IPS DF 19.7 (cell line): ENCODE results near the gene FLT3LG.
A peak's percentile ranks its signal among the peaks of the same experiment; 100 is the strongest.
"Not testable (repeated sequence)": the region's sequence is repeated elsewhere in the genome, so short reads cannot be mapped to it uniquely, and the experiment has no call there.

Experiments used
- DNase-seq: peaks from one replicate; pipeline ENCODE4 v3.0.0-alpha.2; 2013; ENCODE audit warnings: low read depth, low spot score

FLT3LG gene

DNA sequence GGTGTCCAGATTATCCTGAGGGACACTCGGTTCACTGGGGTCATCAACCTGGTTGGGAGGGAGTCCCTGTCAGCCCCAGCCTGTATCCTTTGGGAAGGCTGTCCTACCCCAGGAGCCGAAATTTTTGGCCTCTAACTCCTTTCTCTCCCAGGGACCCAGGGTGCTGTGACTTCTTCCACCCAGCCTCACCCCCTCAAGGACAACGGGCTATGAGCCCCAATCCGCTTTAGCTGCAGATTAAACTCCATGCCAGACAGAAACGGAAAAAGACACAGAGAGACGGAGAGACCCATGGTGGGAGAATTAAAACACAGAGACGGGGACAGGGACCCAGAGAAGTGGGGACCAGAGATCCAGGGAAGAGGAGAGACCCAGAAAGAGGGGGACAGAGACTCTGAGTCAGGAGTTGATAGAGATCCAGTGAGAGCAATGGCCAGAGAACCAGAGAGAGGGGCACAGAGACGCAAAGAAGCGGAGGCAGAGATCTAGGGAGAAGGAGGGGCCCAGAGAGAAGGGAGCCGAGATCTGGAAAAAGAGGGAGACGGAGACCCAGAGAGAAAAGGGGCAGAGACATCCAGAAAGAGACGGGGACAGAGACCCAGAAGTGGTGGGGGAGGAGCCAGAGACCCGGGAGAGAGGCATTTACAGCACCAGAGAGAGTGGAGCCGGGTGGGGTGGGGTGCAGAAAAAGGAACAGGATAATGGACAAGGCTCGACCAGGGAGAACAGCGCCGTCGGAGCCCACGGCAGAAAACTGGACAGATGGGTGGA, 33.4 kb upstream of the FLT3LG start:
- no peak for DNase-seq

DNA sequence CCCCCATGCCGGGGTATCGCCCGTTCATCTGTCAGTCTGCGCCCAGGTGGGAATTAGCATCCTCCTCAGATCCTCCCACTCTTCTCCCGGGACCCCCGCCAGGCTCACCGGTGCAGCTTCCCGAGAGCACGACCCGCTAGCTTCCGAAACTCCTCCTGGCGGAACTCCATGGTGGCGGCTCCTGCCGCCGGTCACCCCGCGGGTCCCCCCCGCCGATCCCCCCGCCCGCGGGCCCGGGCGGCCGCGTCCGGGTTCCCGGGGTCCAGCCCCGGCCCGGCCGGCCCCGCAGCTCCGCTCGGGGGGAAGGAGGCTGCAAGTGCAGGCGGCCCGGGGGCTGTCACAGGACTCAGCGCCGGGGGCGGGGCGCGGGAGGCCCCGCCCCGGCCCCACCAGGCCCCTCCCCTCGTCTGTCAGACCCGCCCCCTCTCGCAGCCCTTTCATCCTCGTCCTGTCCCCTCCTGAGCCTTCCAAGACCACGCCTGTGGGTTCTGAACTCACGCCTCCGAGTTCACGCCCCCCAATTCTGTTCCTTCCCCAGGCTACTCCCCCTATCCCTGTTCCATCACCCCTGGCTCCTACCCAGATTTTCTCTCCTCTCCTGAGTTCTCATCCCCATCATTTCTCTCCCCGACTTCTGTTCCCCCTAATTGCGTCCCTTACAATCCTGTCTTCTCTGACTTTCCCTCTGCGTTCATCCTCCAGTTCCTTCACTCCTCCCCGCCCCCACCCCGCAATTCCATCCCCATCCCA, 32.6 kb upstream of the FLT3LG start, which contains the start of gene SLC17A7:
SLC17A7 (minus strand) TSS at position 318 of the 750 bp plus-strand sequence; CDS start at position 170, 148 bp downstream.
- DNase-seq: no peak

DNA sequence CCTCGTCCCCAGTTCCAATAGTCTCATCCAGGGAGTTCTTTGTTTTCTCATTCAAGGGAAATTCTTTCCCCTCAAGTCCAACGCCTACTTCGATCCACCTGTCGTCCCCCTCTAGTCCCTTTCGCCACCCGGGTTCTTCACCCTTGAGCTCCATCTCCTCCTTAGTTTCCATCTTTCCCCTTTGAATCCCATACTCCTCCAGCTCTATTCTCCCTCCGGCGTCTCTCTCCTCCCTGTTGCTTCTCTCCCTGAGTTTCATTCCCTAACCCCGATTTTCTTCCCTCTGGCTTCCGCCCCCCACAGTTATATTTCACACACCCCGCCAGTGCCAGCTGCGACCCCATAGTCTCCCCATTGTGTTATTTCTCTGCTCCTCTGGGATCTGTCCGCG, 32.1 kb upstream of the FLT3LG start:
- DNase-seq: no peak

DNA sequence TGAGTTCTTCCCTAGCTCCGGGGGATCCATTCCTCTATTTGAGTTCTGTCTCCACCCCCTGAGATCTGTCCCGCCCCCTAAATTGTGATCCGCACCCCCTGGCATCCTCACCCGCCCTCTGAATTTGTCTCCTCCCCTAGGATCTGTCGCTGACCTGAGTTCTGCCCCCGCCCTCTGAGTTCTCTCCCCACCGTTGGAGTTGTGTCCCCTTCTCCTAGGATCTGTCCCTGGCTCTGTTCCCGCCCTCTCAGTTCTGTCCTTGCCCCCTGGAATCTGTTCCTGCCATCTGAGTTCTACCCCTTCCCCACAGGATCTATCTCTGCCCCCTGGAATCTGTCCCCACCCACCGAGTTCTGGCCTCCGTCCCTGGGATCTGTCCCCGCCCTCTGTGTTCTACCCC, 31.7 kb upstream of the FLT3LG start:
- DNase-seq: no peak

DNA sequence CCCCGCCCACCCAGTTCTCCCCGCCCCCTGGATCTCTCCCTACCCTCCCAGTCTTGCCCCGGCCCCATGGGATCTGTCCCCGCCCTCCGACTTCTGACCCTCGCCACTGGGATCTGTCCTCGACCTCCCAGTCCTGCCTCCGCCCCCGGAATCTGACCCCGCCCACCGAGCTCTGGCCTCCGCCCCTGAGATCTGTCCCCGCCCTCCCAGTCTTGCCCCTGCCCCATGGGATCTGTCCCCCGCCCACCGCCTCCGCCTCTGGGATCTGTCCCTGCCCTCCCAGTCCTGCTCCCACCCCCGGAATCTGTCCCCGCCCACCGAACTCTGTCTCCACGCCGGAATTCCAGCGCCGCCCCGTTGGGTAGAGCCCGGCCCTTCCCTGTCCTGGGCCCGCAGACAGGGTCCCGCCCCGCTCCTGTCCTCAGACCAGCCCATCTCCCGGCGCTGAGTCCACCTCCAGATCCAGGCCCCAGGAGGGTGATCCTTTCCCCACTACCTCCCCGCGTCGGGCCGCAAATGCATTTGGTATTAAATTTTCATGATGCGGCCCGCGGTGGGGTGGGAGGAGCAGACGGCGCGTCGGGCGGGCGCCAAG, 31.1 kb upstream of the FLT3LG start:
- DNase-seq: peak; percentile 74

DNA sequence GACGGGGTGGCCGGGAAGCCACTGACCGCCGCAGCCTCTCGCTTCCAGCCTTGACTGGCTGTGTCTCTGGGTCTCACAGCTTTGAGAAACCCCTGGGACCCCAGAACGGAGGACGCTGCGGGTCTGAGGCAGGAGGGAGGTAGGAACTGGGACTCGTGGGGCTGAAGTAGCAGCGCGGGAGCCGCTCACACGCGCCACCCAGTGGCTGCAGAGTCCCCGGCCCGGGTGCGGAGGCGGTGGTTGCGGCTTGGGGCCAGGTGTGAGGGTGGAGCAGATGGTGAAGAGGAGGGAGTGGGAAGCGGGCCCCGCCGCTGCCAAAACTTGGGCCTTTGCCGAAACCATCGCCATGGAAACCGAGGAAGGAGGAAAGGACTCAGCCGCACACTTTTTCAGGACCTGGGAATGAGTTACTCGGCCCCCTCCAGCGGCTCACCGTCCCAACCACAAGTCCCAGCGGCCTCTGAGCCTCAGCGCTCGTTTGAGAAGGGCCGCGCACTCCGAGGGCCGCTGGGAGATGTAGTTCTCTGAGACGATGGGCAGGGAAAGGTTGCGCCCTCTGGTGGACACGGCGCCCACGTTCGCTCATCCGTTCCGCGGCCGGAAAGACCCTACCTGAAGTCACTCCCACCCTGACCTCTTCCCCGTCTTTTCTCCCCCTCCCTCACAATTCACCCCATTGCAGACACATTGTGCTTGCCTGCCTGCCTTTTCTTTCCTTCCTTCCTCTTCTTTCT, 30.5 kb upstream of the FLT3LG start:
- DNase-seq: no peak

DNA sequence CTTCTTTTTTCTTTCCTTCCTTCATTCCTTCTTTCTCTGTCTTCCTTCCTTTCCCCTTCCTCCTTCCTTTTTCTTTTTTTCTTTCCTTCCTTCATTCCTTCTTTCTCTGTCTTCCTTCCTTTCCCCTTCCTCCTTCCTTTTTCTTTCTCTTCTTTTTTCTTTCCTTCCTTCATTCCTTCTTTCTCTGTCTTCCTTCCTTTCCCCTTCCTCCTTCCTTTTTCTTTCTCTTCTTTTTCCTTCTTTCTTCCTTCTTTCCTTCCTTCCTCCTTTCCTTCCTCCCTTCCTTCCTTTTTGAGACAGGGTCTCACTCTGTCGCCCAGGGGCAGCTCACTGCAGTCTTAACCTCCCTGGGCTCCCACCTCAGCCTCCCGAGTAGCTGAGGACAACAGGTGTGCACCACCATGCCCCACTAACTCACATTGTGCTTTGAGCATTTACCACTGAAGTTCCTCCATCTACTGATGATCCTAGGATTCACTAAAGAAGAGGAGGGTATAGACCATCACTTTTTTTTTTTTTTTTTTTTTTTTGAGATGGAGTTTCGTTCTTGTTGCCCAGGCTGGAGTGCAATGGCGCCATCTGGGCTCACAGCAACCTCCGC, 29.8 kb upstream of the FLT3LG start:
- not testable (repeated sequence) for DNase-seq

DNA sequence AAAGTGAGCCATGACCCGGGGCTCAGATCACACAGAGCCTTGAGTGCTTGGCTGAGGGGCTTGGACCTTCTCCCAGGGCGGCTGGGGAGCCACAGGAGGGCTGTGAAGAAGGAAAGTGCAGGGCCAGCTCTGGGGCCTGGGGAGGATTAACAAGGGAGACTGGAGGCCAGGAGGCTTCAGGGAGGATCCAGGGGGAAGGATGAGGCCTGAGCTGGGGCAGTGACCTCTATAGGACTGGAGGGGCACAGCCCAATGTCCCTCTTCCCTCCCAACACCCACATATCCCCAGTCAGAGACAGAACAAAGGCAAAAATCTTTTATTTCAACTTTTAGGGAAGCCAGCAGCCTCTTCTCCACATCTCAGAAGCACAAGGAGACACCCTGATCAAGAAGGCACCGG, 28.0 kb upstream of the FLT3LG start:
- DNase-seq: no peak

DNA sequence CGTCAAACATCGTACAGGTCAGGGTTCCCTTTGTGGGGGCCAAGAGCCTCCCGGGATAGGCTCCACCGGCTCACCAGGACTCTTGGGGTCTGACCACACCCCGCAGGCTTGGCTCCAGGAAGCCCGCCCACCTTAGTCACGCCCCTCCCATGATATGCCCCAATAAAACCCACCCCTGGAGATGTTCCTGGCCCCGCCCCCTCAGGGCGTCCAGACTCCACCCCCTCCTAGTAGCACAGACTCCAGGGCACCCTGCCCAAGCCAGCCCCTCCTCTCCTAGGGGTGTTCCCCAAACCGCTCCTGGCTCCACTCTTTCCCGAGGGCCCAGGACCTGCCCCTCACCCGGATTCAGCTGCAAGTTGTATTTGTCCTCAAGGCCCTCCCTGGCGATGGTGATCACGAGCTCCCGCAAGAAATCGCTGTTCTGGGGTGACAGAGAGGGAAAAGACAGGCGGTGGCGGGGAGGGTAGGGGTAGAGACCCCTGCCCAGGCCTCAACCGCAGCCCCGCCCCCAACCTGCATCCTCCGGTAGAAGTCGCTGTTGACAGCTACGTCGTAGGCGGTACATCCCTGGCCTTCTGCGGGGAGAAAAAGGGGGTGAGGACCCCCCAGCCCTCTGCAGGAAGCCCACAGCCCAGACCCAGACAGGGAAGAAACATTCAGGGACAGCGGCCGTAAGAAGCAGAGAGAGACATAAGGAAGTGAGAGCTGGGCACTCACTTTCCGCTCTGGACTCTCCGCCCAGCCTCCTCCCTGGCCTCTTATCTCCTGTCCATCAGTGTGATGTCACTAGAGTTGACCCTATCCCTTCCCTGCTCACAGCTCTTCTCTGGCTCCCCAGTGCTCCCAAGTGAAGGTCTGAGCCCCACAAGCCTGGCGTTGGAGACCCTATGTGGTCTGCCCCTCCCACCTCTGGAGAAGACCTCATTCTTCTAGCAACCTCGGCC, 26.3 kb upstream of the FLT3LG start:
- no peak for DNase-seq

DNA sequence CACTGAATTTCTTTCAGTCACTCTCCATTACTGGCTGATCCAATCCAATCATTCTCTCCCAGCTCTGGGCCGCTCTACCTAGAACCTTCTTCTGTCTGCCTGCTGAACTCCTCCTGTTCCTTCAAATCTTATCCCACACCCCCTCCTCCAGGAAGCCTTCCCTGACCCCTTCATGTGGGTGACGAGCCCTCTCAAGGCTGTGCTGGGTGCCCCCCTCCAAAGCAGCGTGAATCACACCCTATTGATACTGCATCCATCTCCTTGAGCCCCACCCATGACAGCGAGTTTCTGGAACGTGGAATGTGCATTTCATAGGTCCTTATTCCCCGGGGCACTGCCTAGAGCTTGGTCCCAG, 25.6 kb upstream of the FLT3LG start:
- DNase-seq: no peak

DNA sequence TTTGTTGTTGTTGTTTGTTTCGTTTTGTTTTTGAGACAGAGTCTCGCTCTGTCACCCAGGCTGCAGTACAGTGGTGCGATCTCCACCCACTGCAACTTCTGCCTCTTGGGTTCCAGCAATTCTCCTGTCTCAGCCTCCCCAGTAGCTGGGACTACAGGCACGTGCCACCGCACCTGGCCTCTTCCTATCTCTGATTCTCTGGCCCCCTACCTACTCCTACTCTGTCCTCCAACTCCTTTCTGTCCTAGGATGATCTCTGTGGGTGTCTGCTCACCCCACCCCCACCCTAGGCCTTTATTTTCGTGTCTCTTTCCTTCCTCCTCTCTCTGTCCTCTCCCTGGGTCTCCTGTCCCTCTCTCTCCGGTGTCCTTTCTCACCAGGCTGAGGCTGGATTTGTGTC, 23.6 kb upstream of the FLT3LG start:
- no peak for DNase-seq

DNA sequence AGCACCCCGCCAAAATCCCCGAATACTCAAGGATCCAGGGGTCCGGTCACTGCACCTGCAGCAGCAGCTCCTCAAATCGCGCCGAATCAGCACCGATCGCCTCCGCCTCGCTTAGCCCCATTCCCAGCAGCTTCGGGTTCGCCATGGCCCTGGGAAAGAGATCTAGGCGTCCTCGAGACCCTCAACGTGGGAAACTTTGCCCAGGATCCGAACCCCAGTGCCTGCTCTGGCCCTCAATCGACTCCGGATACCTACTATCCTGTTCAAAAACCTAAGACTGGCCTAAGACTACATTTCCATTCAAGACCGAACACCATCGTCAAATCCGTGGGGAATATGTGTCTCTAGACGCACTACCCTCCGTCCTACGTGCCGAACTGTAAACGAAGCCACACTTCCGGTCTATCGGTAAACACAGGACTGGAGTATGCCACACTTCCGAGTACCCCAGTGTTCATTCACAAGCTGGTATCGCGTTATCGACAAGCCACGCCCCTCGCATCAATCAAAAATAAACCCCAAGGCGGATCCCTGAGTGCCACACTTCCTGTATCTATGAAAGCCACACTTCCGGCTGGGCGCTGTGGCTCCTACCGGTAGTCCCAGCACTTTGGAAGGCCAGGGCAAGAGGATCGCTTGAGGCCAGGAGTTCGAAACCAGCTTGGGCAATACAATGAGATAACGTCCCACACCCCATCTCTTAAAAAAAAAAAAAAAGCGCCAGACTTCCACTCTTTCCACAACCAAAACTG, 22.4 kb upstream of the FLT3LG start, which contains the start of gene PIH1D1:
PIH1D1 (minus strand) TSS at position 385 of the 752 bp plus-strand sequence; CDS start at position 145, 240 bp downstream.
- DNase-seq: peak; percentile 100

DNA sequence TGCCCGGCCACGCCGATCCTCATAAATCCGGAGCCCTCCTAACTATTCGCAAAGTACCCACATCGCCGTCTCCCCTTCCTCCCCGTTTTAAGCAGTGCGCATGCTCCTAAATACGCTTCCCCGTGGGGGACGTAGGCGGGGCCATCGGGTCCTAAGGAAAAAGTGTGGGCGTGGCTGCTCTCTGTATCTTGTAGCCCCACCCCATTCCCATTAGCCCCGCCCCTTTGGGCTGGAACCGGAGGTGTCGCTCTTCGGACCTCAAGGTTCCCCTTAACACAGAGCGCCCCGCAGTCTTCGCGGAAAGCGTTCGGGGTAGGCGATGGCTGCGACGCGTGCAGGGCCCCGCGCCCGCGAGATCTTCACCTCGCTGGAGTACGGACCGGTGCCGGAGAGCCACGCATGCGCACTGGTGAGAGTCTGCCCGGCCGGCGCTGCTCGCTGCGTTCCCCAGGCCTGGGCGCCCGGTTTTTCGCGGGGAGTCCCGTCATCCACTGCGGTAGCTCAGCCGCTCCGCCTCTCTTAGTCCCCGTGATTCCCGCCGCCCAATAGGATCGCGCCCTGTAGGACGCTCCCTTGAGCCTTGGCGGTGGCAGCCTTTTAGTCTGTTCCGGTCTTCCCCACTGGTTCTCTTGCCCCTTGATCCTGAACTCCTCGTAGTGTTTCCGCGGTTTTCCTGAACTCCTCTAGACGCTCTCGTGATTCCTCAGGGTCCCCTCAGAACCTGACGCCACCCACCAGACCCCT, 20.8 kb upstream of the FLT3LG start, which contains the start of gene ALDH16A1:
ALDH16A1 (plus strand) TSS at position 213 of the 744 bp plus-strand sequence; CDS start at position 320, 107 bp downstream.
- DNase-seq: peak; percentile 80

DNA sequence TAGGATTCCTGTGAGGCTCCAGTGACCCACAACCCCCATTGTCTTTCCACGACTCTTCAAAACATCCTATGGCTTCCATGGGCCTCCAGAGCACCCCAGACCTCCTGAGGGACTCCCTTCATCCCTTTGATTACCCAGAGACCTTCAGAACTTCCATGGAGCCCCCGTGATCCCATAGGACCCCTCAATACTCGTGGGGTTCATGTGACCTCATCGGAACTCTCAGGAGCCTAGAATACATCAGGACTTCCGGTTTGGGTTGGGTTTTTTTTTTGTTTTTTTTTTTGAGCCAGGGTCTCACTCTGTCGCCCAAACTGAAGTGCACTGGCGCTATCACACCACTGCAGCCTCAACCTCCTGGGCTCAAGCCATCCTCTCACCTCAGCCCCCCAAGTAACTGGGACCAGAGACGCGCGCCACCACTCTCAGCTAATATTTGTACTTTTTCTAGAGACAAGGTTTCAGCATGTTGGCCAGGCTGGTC, 20.2 kb upstream of the FLT3LG start:
- no peak for DNase-seq

DNA sequence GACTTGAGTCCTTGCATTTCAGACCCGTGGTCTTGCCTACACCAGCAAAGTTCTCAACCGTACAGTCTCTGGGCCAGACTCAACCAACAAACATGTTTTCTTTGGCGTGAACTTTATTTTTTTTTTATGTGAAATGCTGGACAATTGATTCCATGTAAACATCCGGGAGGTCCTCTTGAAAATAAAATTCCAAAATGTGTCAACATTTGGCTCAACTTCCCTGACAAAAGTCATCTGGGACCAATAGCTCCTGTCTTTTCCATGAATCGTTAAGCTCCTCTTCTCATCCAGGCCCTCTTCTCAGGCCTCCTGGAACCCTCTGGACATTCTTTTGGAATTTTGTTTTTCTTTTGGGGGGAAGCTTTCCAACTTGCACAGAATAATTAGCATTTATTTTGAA, 18.2 kb upstream of the FLT3LG start:
- no peak for DNase-seq

DNA sequence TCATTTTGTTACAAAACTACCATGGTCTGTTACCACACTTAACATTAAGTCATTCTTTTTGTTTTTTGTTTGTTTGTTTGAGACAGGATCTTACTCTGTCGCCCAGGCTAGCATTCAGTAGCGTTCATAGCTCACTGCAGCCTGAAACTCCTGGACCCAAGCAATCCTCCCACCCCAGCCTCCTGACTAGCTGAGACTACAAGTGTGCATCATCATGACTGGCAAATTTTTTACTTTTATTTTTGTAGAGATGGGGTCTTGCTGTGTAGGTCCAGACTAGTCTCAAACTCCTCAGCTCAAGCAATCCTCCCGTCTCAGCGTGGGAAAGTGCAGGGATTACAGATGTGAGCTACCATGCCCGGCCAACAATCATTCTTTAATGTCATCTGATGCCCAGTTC, 17.7 kb upstream of the FLT3LG start:
- no peak for DNase-seq

DNA sequence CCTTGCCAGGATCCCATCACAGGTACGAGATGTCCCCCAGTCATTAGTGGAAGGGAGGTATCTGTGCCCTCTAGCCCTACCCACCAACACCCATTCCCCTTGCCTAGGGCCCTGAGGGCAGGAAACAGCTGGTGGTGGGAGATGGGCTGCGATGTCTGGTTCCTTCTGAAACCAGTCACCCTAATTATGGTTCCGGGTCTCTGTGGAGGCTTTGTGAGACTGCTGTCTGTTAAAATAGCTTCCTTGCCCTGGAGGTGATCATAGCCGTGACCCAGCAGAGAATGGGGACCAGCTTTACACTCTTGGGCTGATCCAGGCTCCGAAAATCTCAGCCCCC, 15.5 kb upstream of the FLT3LG start:
- DNase-seq: no peak

DNA sequence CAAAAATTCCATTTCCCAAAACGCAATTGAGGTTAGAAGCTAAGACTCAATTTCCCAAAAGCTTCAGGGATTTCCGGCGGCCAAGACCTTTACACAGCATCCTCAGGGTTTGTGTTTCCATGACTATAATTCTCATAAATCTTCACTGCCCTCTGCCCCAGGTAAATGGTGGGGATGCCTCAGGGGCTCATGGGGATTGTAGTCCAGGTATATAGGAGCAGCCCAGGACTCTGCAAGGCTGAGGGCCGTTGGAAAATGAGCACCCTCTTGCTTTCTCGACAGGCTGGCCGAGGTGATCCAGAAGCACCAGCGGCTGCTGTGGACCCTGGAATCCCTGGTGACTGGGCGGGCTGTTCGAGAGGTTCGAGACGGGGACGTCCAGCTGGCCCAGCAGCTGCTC, 14.6 kb upstream of the FLT3LG start:
- DNase-seq: no peak

DNA sequence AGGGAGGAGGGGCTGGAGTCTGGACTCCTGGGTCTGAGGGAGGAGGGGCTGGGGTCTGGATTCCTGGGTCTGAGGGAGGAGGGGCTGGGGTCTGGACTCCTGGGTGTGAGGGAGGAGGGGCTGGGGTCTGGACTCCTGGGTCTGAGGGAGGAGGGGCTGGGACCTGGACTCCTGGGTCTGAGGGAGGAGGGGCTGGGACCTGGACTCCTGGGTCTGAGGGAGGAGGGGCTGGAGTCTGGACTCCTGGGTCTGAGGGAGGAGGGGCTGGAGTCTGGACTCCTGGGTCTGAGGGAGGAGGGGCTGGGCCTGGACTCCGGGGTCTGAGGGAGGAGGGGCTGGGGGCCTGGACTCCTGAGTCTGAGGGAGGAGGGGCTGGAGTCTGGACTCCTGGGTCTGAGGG, 12.9 kb upstream of the FLT3LG start:
- not testable (repeated sequence) for DNase-seq
